Activated CD8-positive, alpha-beta memory T cell treated with anti-CD3 and anti-CD28 coated beads, Interleukin-2, amount 50 U/mL, for 1 hour (primary cell): Measurements from ENCODE around the gene POGLUT3.

Source experiments
- DNase-seq: peaks from one replicate; pipeline ENCODE4 v3.0.0-alpha.2; 2020; ENCODE audit errors: extremely low read depth

The POGLUT3 gene

GRCh38 chr11:108498046-108498815, at the start of gene POGLUT3:
TSS of gene POGLUT3 (minus strand) at chr11:108498384. CDS start at chr11:108498366, 18 bp downstream.
- DNase-seq: no peak

GRCh38 chr11:108545909-108546501, 47.8 kb upstream of the POGLUT3 start:
- DNase-seq: no peak

GRCh38 chr11:108543316-108543964, 45.3 kb upstream of the POGLUT3 start:
- no peak for DNase-seq

- no peak for DNase-seq
Observed at GRCh38 chr11:108541531-108541930, 43.3 kb upstream of the POGLUT3 start.

GRCh38 chr11:108538502-108538901, 40.3 kb upstream of the POGLUT3 start:
- no peak for DNase-seq

GRCh38 chr11:108538022-108538424, 39.8 kb upstream of the POGLUT3 start:
- no peak for DNase-seq

- no peak for DNase-seq
Observed at GRCh38 chr11:108536783-108537182, 38.6 kb upstream of the POGLUT3 start.

- DNase-seq: no peak
Observed at GRCh38 chr11:108535384-108535955, 37.3 kb upstream of the POGLUT3 start.

- no peak for DNase-seq
Observed at GRCh38 chr11:108534274-108534882, 36.2 kb upstream of the POGLUT3 start.

GRCh38 chr11:108530426-108530825, 32.2 kb upstream of the POGLUT3 start:
- DNase-seq: no peak

GRCh38 chr11:108527382-108527781, 29.2 kb upstream of the POGLUT3 start:
- no peak for DNase-seq

GRCh38 chr11:108525161-108525560, 27.0 kb upstream of the POGLUT3 start:
- no peak for DNase-seq

GRCh38 chr11:108524422-108524821, 26.2 kb upstream of the POGLUT3 start:
- DNase-seq: no peak

GRCh38 chr11:108522318-108522717, 24.1 kb upstream of the POGLUT3 start:
- DNase-seq: no peak

GRCh38 chr11:108518581-108518980, 20.4 kb upstream of the POGLUT3 start:
- DNase-seq: no peak

GRCh38 chr11:108516125-108516524, 17.9 kb upstream of the POGLUT3 start:
- DNase-seq: no peak

- no peak for DNase-seq
Observed at GRCh38 chr11:108512708-108513107, 14.5 kb upstream of the POGLUT3 start.

GRCh38 chr11:108511851-108512474, 13.8 kb upstream of the POGLUT3 start:
- no peak for DNase-seq

GRCh38 chr11:108508653-108509593, 10.7 kb upstream of the POGLUT3 start:
- no peak for DNase-seq

GRCh38 chr11:108501396-108501795, 3.2 kb upstream of the POGLUT3 start:
- DNase-seq: no peak

- no peak for DNase-seq
Observed at GRCh38 chr11:108500721-108501120, 2.5 kb upstream of the POGLUT3 start.
